Right cardiac atrium (tissue), 5 donors: ENCODE results near the gene SLC6A9. TPM values are rescaled to one million over a fixed set of nuclear protein-coding genes. Genes with fewer than 3 reads are reported as not detected.

Experiments used
- ATAC-seq, 2 donors: fragments of 200-7000 bp; cut with Tn5 transposase; one replicate each; pipeline versions ENCODE4 v1.8.0 to v1.9.1; 2020; ENCODE audit warnings: moderate library complexity in 2 of 2, mild to moderate bottlenecking in 1 of 2
- DNase-seq, 3 donors: peaks; one replicate each; pipeline ENCODE4 v3.0.0-alpha.2; 2020
- H3K27ac ChIP-seq: one replicate; pipeline ENCODE4 v1.5.1; 2013; ENCODE audit warnings: mild to moderate bottlenecking, low read length, control low read depth, moderate library complexity
- H3K27me3 ChIP-seq: one replicate; pipeline ENCODE4 v1.6.1; 2013; ENCODE audit not compliant: control insufficient read depth, insufficient read depth
- H3K4me1 ChIP-seq: one replicate; pipeline ENCODE4 v1.6.1; 2013; ENCODE audit warnings: low read length; ENCODE audit not compliant: control insufficient read depth, insufficient read depth
- H3K4me3 ChIP-seq: one replicate; pipeline ENCODE4 v1.5.1; 2013; ENCODE audit warnings: low read length, control low read depth
- H3K9me3 ChIP-seq: one replicate; pipeline ENCODE4 v1.6.1; 2013; ENCODE audit warnings: low read length; ENCODE audit not compliant: control insufficient read depth
- WGBS: extraction: QIAGEN DNeasy Blood & Tissue Kit; methylation state at CpG from one replicate; pipeline ENCODE4 v1.1.7; 2013; 5-methylcytosine and 5-hydroxymethylcytosine counted together
- intact Hi-C, 4 donors: fragments of 100-400 bp; cut with DNase I; formaldehyde crosslinking; loops; one replicate each; pipeline versions ENCODE4 v1.11.0 to v1.14.0; 2022 to 2023
- polyA plus RNA-seq: library from polyadenylated mRNA; stranded (reverse); fragments of 200-250 nt; gene quantifications from one replicate; pipeline ENCODE4 v1.2.3, GENCODE V29; 2013
- total RNA-seq, 4 donors: library from RNA; stranded (reverse); fragmentation: NEBNext Ultra II Directional; extraction: Animal tissue kit (Norgen Biotek cat#: 25700); gene quantifications; one replicate each; pipeline ENCODE4 v1.2.1, GENCODE V29; 2021
- donor health status: healthy with polysubstance abuse.
- donor health status: DM: no; HTN: yes; CAD: no.
- donor health status: DM: no; HTN: no; CAD: no.
- donor health status: DM: no; HTN: yes; CAD: no; lungs with severe emphysema.
- donor health status: DM: yes; HTN: yes; CAD: no.

Gene SLC6A9
- total and polyA plus RNA-seq, 5 donors: 0.95 to 1.6 (median 1.1) TPM

DNA sequence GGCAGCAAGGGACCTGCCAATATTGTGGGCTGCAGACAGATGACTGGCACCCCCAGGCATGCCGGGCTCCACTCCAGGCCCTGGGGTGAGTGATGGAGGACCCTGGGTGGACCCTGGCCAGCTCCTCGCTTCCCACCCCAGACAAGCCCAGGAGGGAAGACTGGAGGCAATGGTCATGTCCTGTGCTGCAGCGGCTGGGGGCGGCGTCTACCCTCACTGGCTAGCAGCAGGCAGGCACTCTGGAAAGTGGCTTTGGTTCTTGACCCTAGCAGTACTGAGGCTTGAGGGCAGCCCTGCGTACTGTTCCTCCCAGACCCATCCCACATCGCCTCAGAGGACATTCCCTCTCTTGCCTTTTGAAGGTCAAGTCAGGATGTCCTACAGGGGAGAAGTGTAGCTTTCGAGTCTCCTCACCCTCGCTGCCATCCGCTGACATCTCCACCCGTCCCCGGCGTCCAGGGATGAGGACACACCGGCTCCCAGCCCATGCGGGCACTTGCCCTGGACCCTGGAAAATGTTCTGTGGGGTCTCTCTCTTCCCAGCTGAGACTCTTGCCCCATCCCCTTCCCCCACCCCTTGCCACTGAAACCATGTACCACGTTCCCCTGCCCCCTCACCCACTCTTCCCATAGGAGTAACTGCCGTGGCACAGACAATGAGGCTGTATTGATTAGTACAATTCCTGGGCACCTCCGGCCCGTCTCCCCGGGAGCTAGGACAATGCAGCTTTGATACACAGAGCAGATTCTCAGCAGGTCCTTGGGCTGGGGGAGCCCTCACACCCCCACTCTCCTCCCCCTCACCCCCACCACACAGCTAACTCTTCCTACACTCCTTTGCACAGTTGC, 15.0 kb downstream of the SLC6A9 start:
- no peak overlapping the region for H3K4me3 ChIP-seq
- H3K27me3 ChIP-seq: no peaks in the 10 kb centered on the region
- H3K4me1 ChIP-seq: no peaks in the 10 kb centered on the region
- 87% methylated on average over 20 of the region's 20 CpGs for WGBS
- DNase-seq (no peak), ATAC-seq (no peak)
- intact Hi-C loops: no loop called here
- H3K27ac ChIP-seq: no peak overlapping the region
- no peaks in the 10 kb centered on the region for H3K9me3 ChIP-seq

DNA sequence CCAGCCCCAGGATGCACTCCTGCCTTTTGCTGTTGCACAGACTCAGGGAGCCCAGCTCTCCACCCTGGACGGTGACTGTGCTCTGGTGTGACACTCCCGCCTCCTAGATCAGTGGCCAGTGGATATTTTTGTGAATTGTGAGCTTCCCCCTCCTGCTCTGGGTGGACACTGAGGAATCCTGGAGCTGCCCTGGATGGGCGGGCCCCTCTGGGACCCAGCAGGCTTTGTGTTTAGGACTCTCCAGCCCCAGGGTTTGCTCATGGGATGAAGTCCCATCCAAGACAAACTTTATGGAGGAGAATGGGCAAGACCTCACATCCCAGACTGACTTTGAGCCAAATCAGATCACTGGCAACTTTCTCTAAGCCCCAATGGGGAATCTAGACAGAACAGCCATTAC, 16.1 kb downstream of the SLC6A9 start:
- Histone ChIP-seq H3K27ac (no peak overlapping the region), H3K4me3 (no peak overlapping the region), H3K27me3 (no peaks in the 10 kb centered on the region), H3K4me1 (no peaks in the 10 kb centered on the region), H3K9me3 (no peaks in the 10 kb centered on the region)
- ATAC-seq: peak; percentile 74 to 93
- 37% methylated on average over 3 of the region's 3 CpGs for whole genome bisulfite sequencing
- peak; percentile 71 to 85 (median 82) for DNase-seq
- intact Hi-C loops: no loop called here

DNA sequence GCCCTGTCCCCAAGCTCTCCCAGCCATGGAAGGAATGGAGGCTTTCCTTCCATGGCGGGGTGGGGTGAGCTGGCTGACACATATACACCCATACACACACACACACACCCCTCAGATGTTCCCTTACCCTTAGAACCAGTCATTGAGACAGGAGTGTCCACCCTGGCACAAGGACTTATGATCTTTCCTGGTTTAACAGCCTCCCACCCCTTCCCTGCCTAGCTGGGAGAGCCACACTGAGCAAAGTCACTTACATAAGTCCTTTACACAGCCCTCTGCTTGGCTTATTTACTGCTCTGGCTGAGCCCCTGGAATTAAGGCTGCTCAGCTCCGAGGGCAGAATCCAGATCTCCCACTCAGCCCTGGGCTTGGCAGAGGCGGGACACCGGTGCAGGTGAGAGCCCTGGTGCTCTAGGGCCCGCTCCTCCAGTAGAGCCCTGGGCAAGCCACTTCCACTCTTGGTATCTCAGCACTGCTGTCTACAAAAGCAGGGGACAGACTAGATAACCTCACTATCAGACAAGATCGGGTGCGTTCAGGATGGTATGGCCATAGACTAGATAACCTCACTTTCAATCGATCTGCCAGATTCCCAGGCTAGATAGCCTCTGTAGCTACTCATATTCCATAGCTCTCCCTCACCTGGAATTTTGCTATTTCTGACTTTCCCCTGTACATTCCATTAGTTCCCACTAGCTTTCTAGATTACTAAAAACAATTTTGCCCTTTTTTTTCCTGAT, 16.7 kb downstream of the SLC6A9 start:
- 64% methylated on average over 8 of the region's 8 CpGs for WGBS
- Histone ChIP-seq H3K9me3 (no peaks in the 10 kb centered on the region), H3K27ac (no peak overlapping the region), H3K27me3 (no peaks in the 10 kb centered on the region), H3K4me3 (no peak overlapping the region), H3K4me1 (no peaks in the 10 kb centered on the region)
- DNase-seq (peak in 2 of 3 donors; percentile 3 to 15), ATAC-seq (no peak)
- intact Hi-C loops: no loop called here

DNA sequence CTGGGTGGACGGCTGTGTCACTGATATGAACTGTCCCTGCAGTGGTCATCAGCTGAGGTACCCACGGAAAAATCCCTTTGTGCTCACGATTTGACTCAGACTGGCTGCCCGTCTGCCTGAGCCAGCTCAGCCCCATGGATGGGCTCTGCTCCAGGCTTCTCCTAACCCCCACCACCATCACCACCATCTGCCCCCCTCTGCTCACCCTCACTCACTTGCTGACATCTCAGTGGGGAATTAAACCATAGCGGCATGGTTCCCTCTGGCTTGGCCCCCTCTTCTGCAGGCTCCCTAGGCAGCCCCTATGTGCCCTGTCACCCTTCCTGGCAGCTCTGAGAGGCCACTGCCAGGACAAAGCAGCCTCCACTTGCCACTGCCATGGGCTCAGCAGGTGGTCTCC, 17.3 kb downstream of the SLC6A9 start:
- 64% methylated on average over 5 of the region's 5 CpGs for WGBS
- intact Hi-C loops: no loop called here
- ATAC-seq: no peak

DNA sequence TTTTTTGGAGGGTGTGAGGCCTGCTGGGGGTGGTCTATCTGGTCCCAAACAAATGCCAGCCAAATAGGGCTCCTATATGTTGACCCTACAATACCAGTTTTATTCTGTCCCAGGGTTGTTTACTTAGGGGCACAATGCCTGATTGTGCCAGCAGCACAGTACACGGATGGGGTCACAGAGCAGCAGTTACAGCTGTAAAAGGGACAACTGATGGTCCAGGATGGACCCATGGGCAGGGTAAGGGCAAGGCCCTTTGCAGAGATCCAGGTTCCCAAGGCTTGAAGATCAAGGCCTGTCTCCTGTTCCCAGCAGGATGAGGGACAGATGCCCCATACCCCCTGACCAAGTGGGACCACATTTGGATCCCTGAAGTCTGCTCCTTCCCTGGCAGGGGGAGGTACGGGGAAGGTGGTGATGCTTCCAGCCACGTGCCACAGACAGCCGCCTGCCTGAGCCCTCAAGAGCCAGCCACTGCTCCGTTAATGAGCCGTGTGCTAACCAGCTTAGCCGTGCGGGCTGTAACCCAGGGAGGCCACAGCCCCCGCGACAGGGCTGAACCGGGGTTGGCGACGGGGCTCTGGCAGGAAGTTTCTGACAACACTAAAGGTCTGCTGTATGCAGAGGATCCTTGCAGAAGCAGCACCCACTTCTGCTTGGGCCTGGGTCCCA, 18.2 kb downstream of the SLC6A9 start:
- peak in 1 of 3 donors; percentile 17 for DNase-seq
- Histone ChIP-seq H3K9me3 (no peaks in the 10 kb centered on the region), H3K4me1 (no peaks in the 10 kb centered on the region), H3K4me3 (no peak overlapping the region), H3K27me3 (no peaks in the 10 kb centered on the region), H3K27ac (no peak overlapping the region)
- no peak for ATAC-seq
- intact Hi-C loops: no loop called here
- WGBS: 69% methylated on average over 13 of the region's 13 CpGs

More for the DNA sequence above, 17.3 kb downstream of the SLC6A9 start:
- DNase-seq: peak in 2 of 3 donors; percentile 28 to 30
- Histone ChIP-seq H3K9me3 (no peaks in the 10 kb centered on the region), H3K4me1 (no peaks in the 10 kb centered on the region), H3K4me3 (no peak overlapping the region), H3K27ac (no peak overlapping the region), H3K27me3 (no peaks in the 10 kb centered on the region)

DNA sequence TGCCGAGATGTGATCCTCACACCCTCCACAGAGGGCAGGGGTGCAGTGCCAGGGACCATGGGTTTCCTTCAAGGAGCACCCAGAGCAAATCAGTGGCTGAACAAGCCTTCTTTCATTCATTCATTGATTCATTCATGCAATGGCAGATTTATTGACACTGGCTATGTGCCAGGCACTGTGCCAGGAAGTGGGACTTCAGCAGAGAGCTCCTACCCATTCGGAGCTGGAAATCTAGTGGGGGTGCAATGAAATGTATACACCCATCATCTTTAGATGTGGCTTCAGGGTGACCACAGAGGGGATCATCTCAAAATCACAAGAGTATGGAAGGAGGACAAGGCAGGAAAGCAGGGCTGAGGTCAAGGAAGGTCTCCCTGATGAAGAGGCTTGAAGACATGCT, 18.9 kb downstream of the SLC6A9 start:
- intact Hi-C loops: no loop called here
- Histone ChIP-seq H3K9me3 (no peaks in the 10 kb centered on the region), H3K27ac (no peak overlapping the region), H3K27me3 (no peaks in the 10 kb centered on the region), H3K4me1 (no peaks in the 10 kb centered on the region), H3K4me3 (no peak overlapping the region)
- 71% methylated on average over 2 of the region's 2 CpGs for WGBS
- DNase-seq (no peak), ATAC-seq (no peak)

DNA sequence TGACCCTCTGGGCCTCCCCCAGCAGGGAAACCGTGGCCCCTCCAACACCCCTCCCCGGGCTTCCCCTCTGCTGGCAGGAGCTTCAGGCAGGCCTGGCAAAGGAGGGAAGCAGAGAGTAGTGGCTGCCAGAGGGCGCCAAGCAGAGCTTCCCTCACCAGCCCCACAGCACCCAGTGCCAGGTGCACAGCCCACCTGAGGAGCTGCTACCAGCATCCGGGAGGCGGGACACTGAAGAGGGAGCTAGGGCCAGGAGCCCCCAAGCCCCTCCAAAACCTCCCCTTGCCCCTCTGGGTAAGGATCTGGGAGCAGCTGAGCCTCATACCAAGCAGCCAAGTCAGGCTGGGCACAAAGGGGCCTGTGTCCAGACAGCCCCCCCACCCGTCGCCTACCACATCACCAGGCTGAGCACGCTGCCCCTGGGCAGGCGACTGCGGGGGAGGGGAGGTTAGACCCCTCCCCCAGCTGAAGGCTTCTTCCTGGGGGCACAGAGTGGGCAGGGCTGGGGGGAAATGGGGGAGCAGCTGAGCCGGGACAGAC, 20.3 kb downstream of the SLC6A9 start:
- Histone ChIP-seq H3K4me1 (no peaks in the 10 kb centered on the region), H3K9me3 (no peaks in the 10 kb centered on the region), H3K4me3 (no peak overlapping the region), H3K27me3 (no peaks in the 10 kb centered on the region), H3K27ac (no peak overlapping the region)
- 77% methylated on average over 11 of the region's 11 CpGs for WGBS
- DNase-seq: peak in 1 of 3 donors; percentile 16
- intact Hi-C loops: no loop called here
- ATAC-seq: no peak

DNA sequence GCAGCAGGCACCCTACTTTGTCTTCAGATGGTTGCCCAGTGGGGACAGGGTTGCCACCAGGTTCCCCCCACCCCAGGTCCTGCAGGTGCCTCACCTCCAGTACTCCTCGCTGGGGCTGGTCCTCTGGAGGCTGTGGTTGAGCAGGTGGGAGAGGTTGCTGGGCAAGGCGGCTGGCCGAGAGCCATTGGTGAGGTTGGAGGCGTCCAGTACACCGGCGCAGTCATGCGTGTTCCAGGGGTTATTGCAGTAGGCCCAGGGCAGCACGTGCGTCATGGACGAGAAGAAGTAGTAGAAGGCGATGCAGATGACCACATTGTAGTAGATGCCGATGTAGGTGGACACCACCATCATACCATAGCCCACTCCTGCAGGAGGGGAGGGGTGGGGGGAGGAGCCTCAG, 23.0 kb downstream of the SLC6A9 start:
- no peaks in the 10 kb centered on the region for H3K4me1 ChIP-seq
- H3K27me3 ChIP-seq: no peaks in the 10 kb centered on the region
- H3K27ac ChIP-seq: no peak overlapping the region
- WGBS: 93% methylated on average over 12 of the region's 12 CpGs
- H3K9me3 ChIP-seq: no peaks in the 10 kb centered on the region
- DNase-seq (no peak), ATAC-seq (no peak)
- intact Hi-C loops: no loop called here
- H3K4me3 ChIP-seq: no peak overlapping the region

DNA sequence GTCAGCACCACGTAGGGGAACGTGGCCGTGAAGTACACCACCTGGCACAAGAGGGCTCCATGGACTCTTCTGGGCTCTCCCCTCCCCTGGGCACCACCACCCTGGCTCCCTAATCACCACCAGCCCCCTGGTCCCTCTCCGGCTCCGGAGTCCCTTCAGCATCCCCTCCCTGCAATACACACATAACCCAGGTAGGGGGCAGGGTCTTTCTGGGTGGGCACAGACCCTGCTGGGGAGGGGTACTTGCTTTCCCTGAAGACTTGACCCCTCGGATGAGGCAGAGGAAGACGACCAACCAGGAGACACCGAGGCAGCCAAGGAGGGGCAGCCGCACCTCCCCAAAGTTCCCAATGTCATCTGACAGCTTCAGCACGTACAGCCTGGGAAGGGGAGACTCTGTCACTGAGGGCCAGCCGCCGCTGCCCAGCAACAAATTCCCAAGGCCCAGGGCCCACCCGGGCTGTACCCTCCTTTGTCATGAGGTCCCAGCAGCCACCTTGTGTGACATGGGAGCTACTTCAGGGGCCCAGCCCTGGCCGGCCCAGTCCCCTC, 28.6 kb downstream of the SLC6A9 start:
- Histone ChIP-seq H3K4me3 (no peak overlapping the region), H3K9me3 (no peaks in the 10 kb centered on the region), H3K27ac (no peak overlapping the region), H3K4me1 (no peaks in the 10 kb centered on the region), H3K27me3 (no peaks in the 10 kb centered on the region)
- DNase-seq (no peak), ATAC-seq (no peak)
- intact Hi-C loops: loop anchor here in 2 of 4 donors (5.0 kb wide), 2 partner anchors 35 to 45 kb away; no protein-coding TSS in a partner anchor
- 82% methylated on average over 14 of the region's 14 CpGs for WGBS

DNA sequence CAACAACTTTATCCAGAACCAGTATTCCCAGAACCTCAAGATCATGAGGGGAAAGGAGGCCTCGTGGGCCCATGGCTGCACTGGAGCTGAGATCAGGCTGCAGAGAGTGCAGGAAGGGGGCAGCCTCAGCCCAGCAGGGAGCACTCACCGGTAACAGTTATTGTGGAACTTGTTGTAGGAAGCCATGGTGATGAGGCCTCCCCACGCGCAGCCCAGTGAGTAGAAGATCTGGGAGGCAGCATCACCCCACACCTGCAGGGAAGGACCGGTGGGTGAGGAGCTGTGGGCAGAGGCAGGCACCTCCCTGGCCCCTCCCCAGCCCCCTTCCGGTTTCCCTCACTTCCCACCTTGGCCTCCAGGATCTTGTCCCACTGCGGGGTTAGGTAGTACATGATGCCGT, 29.1 kb downstream of the SLC6A9 start:
- H3K27ac ChIP-seq: no peak overlapping the region
- DNase-seq: no peak
- no peak for ATAC-seq
- H3K9me3 ChIP-seq: no peaks in the 10 kb centered on the region
- no peak overlapping the region for H3K4me3 ChIP-seq
- intact Hi-C loops: loop anchor here in 2 of 4 donors (5.0 kb wide), 2 partner anchors 35 to 45 kb away; no protein-coding TSS in a partner anchor
- no peaks in the 10 kb centered on the region for H3K4me1 ChIP-seq
- no peaks in the 10 kb centered on the region for H3K27me3 ChIP-seq
- WGBS: 77% methylated on average over 8 of the region's 8 CpGs
